OCI-LY3 (cell line): ENCODE measurements around the gene ABHD17A.
"Not testable (repeated sequence)": the region's sequence is repeated elsewhere in the genome, so short reads cannot be mapped to it uniquely, and the experiment has no call there.

Experiments
- H2AFZ ChIP-seq: fragments of 200-600, 300-600 bp; shearing (Covaris generic); 2 replicates; pipeline ENCODE4 v1.6.0; 2014; ENCODE audit warnings: antibody characterized with exemption, low read depth, low read length
- H3K27ac ChIP-seq: fragments of 200-600, 300-600 bp; sonication (generic); 2 replicates; pipeline ENCODE4 v1.5.1; 2014; ENCODE audit warnings: mild to moderate bottlenecking, low read length, moderate library complexity, mixed read lengths
- H3K27me3 ChIP-seq: fragments of 200-600, 300-600 bp; sonication (generic); 2 replicates; pipeline ENCODE4 v1.6.1; 2014; ENCODE audit warnings: low read depth, low read length, mixed read lengths
- H3K36me3 ChIP-seq: fragments of 200-600, 300-600 bp; sonication (generic); replicated peaks from 2 replicates; pipeline ENCODE3; 2014; ENCODE audit warnings: low read depth, low read length, mixed read lengths
- H3K4me1 ChIP-seq: fragments of 300-600, 200-600 bp; sonication (generic); 2 replicates; pipeline ENCODE4 v1.6.1; 2014; ENCODE audit warnings: low read length, mixed read lengths
- H3K4me2 ChIP-seq: fragments of 200-600, 300-600 bp; sonication (generic); 2 replicates; pipeline ENCODE4 v1.6.1; 2014; ENCODE audit warnings: low read length, mixed read lengths
- H3K4me3 ChIP-seq: fragments of 300-600, 200-600 bp; sonication (generic); 2 replicates; pipeline ENCODE4 v1.5.1; 2014; ENCODE audit warnings: antibody characterized with exemption, mild to moderate bottlenecking, low read length, moderate library complexity
- H3K79me2 ChIP-seq: fragments of 300-600, 200-600 bp; shearing (Covaris generic); 2 replicates; pipeline ENCODE4 v1.6.1; 2014; ENCODE audit warnings: mild to moderate bottlenecking, low read length, mixed read lengths
- H3K9ac ChIP-seq: fragments of 300-600, 200-600 bp; shearing (Covaris generic); 2 replicates; pipeline ENCODE4 v1.6.0; 2014; ENCODE audit warnings: mild to moderate bottlenecking, low read length, moderate library complexity
- H3K9me3 ChIP-seq: fragments of 200-600, 300-600 bp; shearing (Covaris generic); 2 replicates; pipeline ENCODE4 v1.6.1; 2014; ENCODE audit warnings: low read length, mixed read lengths; ENCODE audit not compliant: insufficient read depth
- H4K20me1 ChIP-seq: fragments of 200-600, 300-600 bp; sonication (generic); 2 replicates; pipeline ENCODE4 v1.6.1; 2016; ENCODE audit warnings: low read length, mixed read lengths; ENCODE audit not compliant: insufficient read depth
- EZH2phosphoT487 ChIP-seq: fragments of 200-600 bp; shearing (Covaris generic); IDR thresholded peaks from 2 replicates; pipeline ENCODE4 v1.6.1; 2018; ENCODE audit warnings: antibody characterized with exemption, mixed run types, low read depth
- TF ChIP-seq, protein P1 (sequence below): fragments of 200-600, 300-600 bp; sonication (generic); IDR thresholded peaks from 2 replicates; pipeline ENCODE4 v1.5.1; 2014; ENCODE audit warnings: antibody characterized with exemption, low read length, low read depth

ABHD17A gene

GRCh38 chr19:1882089-1882785, 3.1 kb downstream of the ABHD17A start:
- Histone ChIP-seq H3K27me3 (no peaks in the 10 kb centered on the region), H4K20me1 (peaks cover 32% of the 10 kb centered on the region), H3K4me1 (peaks cover 23% of the 10 kb centered on the region), H2AFZ (no peak overlapping the region), H3K36me3 (no peaks in the 10 kb centered on the region), H3K4me3 (no peak overlapping the region), H3K9me3 (no peaks in the 10 kb centered on the region), H3K9ac (no peak overlapping the region), H3K27ac (no peak overlapping the region), H3K79me2 (peaks cover 47% of the 10 kb centered on the region), H3K4me2 (no peak overlapping the region)
- TF ChIP-seq EZH2phosphoT487, result no peak
- TF ChIP-seq, protein P1, sequence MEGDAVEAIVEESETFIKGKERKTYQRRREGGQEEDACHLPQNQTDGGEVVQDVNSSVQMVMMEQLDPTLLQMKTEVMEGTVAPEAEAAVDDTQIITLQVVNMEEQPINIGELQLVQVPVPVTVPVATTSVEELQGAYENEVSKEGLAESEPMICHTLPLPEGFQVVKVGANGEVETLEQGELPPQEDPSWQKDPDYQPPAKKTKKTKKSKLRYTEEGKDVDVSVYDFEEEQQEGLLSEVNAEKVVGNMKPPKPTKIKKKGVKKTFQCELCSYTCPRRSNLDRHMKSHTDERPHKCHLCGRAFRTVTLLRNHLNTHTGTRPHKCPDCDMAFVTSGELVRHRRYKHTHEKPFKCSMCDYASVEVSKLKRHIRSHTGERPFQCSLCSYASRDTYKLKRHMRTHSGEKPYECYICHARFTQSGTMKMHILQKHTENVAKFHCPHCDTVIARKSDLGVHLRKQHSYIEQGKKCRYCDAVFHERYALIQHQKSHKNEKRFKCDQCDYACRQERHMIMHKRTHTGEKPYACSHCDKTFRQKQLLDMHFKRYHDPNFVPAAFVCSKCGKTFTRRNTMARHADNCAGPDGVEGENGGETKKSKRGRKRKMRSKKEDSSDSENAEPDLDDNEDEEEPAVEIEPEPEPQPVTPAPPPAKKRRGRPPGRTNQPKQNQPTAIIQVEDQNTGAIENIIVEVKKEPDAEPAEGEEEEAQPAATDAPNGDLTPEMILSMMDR, result no peak

DNA sequence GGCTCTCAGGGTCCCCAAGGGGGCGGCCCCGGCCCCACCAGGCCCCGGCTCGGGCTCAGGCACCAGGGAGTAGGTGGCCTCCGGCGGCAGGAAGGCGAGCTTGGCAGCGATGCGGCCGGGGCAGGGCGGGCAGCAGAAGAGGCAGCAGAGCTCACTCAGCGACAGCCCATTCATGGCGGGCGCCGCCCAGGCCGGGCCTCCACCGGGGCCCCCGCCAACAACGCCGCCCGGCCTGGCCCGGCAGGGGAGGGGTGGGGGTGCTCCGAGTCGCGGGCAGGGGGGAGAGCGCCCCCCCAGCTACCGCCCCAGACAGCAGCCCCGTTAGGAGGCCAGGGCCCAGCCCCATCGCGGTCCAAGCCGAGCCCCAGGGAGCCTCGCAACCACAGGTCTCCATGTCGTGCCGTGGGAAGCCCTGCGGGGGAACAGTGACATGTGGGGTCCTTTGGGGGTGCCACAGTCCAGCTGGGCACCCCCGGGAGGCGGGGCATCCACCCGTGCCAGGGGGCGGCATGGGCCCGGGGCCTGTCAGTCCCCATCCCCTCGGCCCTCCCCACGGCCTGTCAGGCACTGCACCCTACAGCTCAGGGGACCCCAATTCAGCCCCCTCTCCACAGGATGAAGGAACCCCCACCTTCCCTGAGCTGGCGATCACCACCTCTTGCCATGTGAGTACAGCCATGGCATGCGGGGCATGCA, 3.8 kb downstream of the ABHD17A start:
- H3K9me3 ChIP-seq, H2AFZ ChIP-seq, H3K36me3 ChIP-seq, H3K4me2 ChIP-seq, H3K27me3 ChIP-seq, H3K4me3 ChIP-seq, H3K27ac ChIP-seq, H3K9ac ChIP-seq: not testable (repeated sequence)
- H3K79me2 ChIP-seq, result peaks cover 47% of the 10 kb centered on the region
- H3K4me1 ChIP-seq, result peaks cover 25% of the 10 kb centered on the region
- peaks cover 32% of the 10 kb centered on the region for H4K20me1 ChIP-seq

DNA sequence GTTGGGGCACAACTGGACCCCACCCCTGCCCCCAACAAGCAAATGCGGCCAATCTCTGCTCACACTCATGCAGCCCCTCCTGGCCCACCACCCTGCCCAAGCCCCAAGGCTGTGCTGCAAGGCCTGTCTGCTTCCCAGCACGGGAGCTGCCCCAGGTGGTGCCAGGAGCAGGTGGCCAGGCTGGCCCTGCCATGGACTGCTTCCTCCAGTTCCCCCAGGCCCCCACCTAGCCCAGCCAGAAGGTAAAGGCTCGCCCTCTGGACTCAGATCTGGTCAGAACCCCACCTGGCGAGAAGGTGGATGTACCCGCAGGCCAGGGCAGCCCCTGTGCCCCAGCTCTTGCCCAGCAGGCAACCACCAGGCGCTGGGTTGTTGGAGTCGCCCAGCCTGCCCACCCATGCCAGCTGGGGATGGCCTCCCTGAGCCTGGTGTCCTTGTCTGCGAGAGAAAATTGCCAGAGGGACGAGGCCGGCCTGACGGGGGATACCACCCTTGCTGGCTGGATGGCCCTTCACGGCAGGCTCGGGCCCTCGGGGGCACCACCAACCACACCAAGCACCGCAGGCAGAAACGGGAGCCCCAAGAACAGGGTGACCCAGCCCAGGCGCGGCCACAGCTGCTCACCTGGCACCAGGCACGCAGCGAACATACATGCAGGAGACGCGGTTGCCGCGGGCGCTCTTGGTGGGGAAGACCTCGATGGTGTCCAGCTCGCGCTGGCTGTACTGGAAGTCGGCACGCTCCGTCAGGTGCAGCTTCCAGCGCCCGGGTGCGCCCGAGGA, 4.5 kb downstream of the ABHD17A start:
- H3K4me3 ChIP-seq, result no peak overlapping the region
- H3K9ac ChIP-seq, result no peak overlapping the region
- no peaks in the 10 kb centered on the region for H3K36me3 ChIP-seq
- H3K79me2 ChIP-seq, result peaks cover 48% of the 10 kb centered on the region
- no peaks in the 10 kb centered on the region for H3K9me3 ChIP-seq
- TF ChIP-seq, protein P1, result no peak
- TF ChIP-seq EZH2phosphoT487, result no peak
- H3K27ac ChIP-seq, result no peak overlapping the region
- H3K4me1 ChIP-seq, result peaks cover 29% of the 10 kb centered on the region
- H3K27me3 ChIP-seq, result no peaks in the 10 kb centered on the region
- peaks cover 32% of the 10 kb centered on the region for H4K20me1 ChIP-seq
- H3K4me2 ChIP-seq, result no peak overlapping the region
- no peak overlapping the region for H2AFZ ChIP-seq

GRCh38 chr19:1879982-1880381, 5.3 kb downstream of the ABHD17A start:
- not testable (repeated sequence) for H3K4me3 ChIP-seq, H3K27ac ChIP-seq, H3K9ac ChIP-seq, H3K36me3 ChIP-seq, H3K27me3 ChIP-seq, H2AFZ ChIP-seq, H3K4me2 ChIP-seq, H3K9me3 ChIP-seq
- H3K4me1 ChIP-seq, result peaks cover 26% of the 10 kb centered on the region
- H4K20me1 ChIP-seq, result peaks cover 34% of the 10 kb centered on the region
- peaks cover 56% of the 10 kb centered on the region for H3K79me2 ChIP-seq

GRCh38 chr19:1878583-1878982, 6.7 kb downstream of the ABHD17A start:
- peaks cover 25% of the 10 kb centered on the region for H3K4me1 ChIP-seq
- not testable (repeated sequence) for H3K9me3 ChIP-seq, H3K9ac ChIP-seq, H3K27ac ChIP-seq, H3K4me2 ChIP-seq, H3K4me3 ChIP-seq, H3K27me3 ChIP-seq, H2AFZ ChIP-seq, H3K36me3 ChIP-seq
- H4K20me1 ChIP-seq, result peaks cover 34% of the 10 kb centered on the region
- peaks cover 56% of the 10 kb centered on the region for H3K79me2 ChIP-seq

DNA sequence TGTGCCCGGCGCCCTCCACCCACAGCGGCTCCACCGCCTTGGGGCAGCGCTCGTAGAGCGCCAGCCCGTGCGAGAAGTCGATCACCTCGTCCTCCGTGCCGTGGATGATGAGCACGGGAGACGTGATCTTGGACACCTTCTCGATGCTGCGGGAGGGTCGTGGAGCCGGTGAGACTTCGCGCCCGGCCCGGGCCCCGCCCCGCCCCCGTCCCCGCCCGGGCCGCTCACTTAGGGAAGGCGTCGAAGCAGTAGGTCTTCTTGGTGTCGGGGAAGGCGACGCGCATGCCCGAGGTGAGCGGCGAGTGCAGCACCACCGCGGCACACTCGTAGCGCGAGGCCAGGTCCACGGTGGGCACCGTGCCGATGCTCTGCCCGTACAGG, 8.0 kb downstream of the ABHD17A start:
- H3K9ac ChIP-seq, H3K27ac ChIP-seq, H3K4me2 ChIP-seq, H3K27me3 ChIP-seq, H3K9me3 ChIP-seq, H2AFZ ChIP-seq, H3K4me3 ChIP-seq: not testable (repeated sequence)
- Histone ChIP-seq H3K4me1 (peaks cover 13% of the 10 kb centered on the region), H3K36me3 (peaks cover 19% of the 10 kb centered on the region), H3K79me2 (peaks cover 56% of the 10 kb centered on the region), H4K20me1 (peaks cover 30% of the 10 kb centered on the region)
